GM12878 (cell line): ENCODE data around the gene GOLGA6L7. TPM values are rescaled to one million over a fixed set of nuclear protein-coding genes. Genes with fewer than 3 reads are reported as not detected.

Source experiments
- GATAD2B ChIP-seq: fragments of 450-650 bp; conservative IDR thresholded peaks from 2 replicates; pipeline ENCODE4 v1.6.1; 2017; ENCODE audit warnings: low read depth, mild to moderate bottlenecking, moderate library complexity
- IRF5 ChIP-seq: fragments of 450-650 bp; IDR thresholded peaks from 2 replicates; pipeline ENCODE4 v1.6.1; 2017; ENCODE audit warnings: borderline replicate concordance
- KAT2A ChIP-seq: conservative IDR thresholded peaks from 2 replicates; pipeline ENCODE4 v1.6.1; 2011; ENCODE audit warnings: low read depth, low read length; ENCODE audit not compliant: control insufficient read depth
- MLLT1 ChIP-seq: fragments of 450-650 bp; IDR thresholded peaks from 2 replicates; pipeline ENCODE4 v1.6.1; 2016; ENCODE audit warnings: mild to moderate bottlenecking
- MYB ChIP-seq: fragments of 150-350 bp; IDR thresholded peaks from 2 replicates; pipeline ENCODE4 v1.6.1; 2014; ENCODE audit warnings: mild to moderate bottlenecking, low read depth, low read length, borderline replicate concordance
- NFYA ChIP-seq: IDR thresholded peaks from 2 replicates; pipeline ENCODE4 v1.6.1; 2011; ENCODE audit warnings: low read depth, mild to moderate bottlenecking, low read length, improper control_type of control experiment, borderline replicate concordance
- NR2C1 ChIP-seq: fragments of 450-650 bp; IDR thresholded peaks from 2 replicates; pipeline ENCODE4 v1.6.1; 2017; ENCODE audit warnings: antibody characterized with exemption, mild to moderate bottlenecking, moderate library complexity
- PAX8 ChIP-seq: fragments of 450-650 bp; IDR thresholded peaks from 2 replicates; pipeline ENCODE4 v1.6.1; 2017; ENCODE audit warnings: mild to moderate bottlenecking, moderate library complexity
- PML ChIP-seq: IDR thresholded peaks from 2 replicates; pipeline ENCODE4 v1.6.1; 2012; ENCODE audit warnings: low read length, inconsistent platforms
- SMAD5 ChIP-seq: IDR thresholded peaks from 2 replicates; pipeline ENCODE4 v1.6.1; 2016; ENCODE audit warnings: antibody characterized with exemption, low read depth
- SRF ChIP-seq, 2 experiments: IDR thresholded peaks; 2 replicates each; pipeline ENCODE4 v1.6.1; 2011; ENCODE audit warnings: low read depth in 2 of 2, low read length in 2 of 2, mild to moderate bottlenecking in 1 of 2, moderate library complexity in 1 of 2
- ZBTB40 ChIP-seq: fragments of 450-650 bp; IDR thresholded peaks from 2 replicates; pipeline ENCODE4 v1.6.1; 2016; ENCODE audit warnings: mild to moderate bottlenecking, moderate library complexity, borderline replicate concordance
- ZNF384 ChIP-seq: IDR thresholded peaks from 2 replicates; pipeline ENCODE4 v1.6.1; 2012; ENCODE audit warnings: low read depth, mild to moderate bottlenecking, low read length, improper control_type of control experiment, borderline replicate concordance
- ZSCAN29 ChIP-seq: fragments of 450-650 bp; IDR thresholded peaks from 2 replicates; pipeline ENCODE4 v1.6.1; 2017; ENCODE audit warnings: mild to moderate bottlenecking, moderate library complexity
- polyA plus RNA-seq, 11 experiments: library from polyadenylated mRNA; depleted of rRNA in 4 of 11; unstranded in 6 of 11; stranded (reverse) in 5 of 11; fragments of >200 nt; fragmentation: Nextera tagmentation in 4 of 11; fragmentation: Illumina TruSeq in 1 of 11; extraction: Ambion mirVana in 4 of 11; extraction: Trizol in 1 of 11; gene quantifications; 1 replicate in 1 of 11; 2 replicates in 10 of 11; pipeline versions ENCODE4 v1.2.1 to v1.2.3, GENCODE V29; 2011 to 2016; ENCODE audit warnings: inconsistent platforms in 2 of 11, missing spikeins in 2 of 11, low read depth in 1 of 11
- total RNA-seq, 4 experiments: library from RNA; depleted of rRNA in 3 of 4; stranded (reverse); fragments of >200 nt in 3 of 4; fragmentation: Illumina TruSeq in 1 of 4; extraction: Trizol in 1 of 4; gene quantifications; 2 replicates each; pipeline versions ENCODE4 v1.2.1 to v1.2.3, GENCODE V29; 2013 to 2021

The GOLGA6L7 gene
- total and polyA plus RNA-seq, 10 of the 15 experiments (the other 5 are each of a cell fraction or from before 2014, with no cell fraction given) = not detected

- TF ChIP-seq ZBTB40 (no peak), IRF5 (no peak), ZNF384 (no peak), MLLT1 (no peak), NR2C1 (no peak), KAT2A (no peak), GATAD2B (no peak), NFYA (no peak), ZSCAN29 (no peak), PML (no peak), SMAD5 (no peak), PAX8 (no peak), SRF (IDR thresholded peaks at IDR 0.05; ENCODE audit: low read depth in 2 of 2, low read length in 2 of 2) (no peak), MYB (no peak)
Measured at GRCh38 chr15:28895566-28895965, 47.1 kb upstream of the GOLGA6L7 start (continued).
